Right atrium auricular region (tissue), 2 donors: Measurements from ENCODE around the gene PHACTR1. TPM values are rescaled to one million over a fixed set of nuclear protein-coding genes. Genes with fewer than 3 reads are reported as not detected.

ENCODE experiments used
- DNase-seq: peaks from one replicate; pipeline ENCODE4 v3.0.0-alpha.2; 2019; ENCODE audit warnings: low spot score
- H3K27ac ChIP-seq, 2 donors: fragments of 200-600 bp; sonication (generic); 1 replicate in 1 of 2; 2 replicates in 1 of 2; pipeline ENCODE4 v1.5.1; 2016 to 2019
- H3K27me3 ChIP-seq, 2 donors: fragments of 200-600 bp; sonication (generic); one replicate each; pipeline versions ENCODE4 v1.5.1 to v1.6.0; 2017 to 2019
- H3K36me3 ChIP-seq: fragments of 200-600 bp; sonication (generic); one replicate; pipeline ENCODE4 v1.5.1; 2016
- H3K4me1 ChIP-seq, 2 donors: fragments of 200-600 bp; sonication (generic); one replicate each; pipeline versions ENCODE4 v1.5.1 to v1.6.0; 2017 to 2019
- H3K4me3 ChIP-seq, 2 donors: fragments of 200-600 bp; sonication (generic); 1 replicate in 1 of 2; 2 replicates in 1 of 2; pipeline ENCODE4 v1.5.1; 2017 to 2019; ENCODE audit warnings: mild to moderate bottlenecking in 1 of 2, moderate library complexity in 1 of 2
- H3K9me3 ChIP-seq, 2 donors: fragments of 200-600 bp; sonication (generic); one replicate each; pipeline ENCODE4 v1.5.1; 2019
- total RNA-seq, 2 donors: library from RNA; depleted of rRNA; stranded (reverse); fragments of >200 nt; gene quantifications; one replicate each; pipeline ENCODE4 v1.1.0, GENCODE V29; 2016
- TF ChIP-seq, protein P1 (sequence below), 2 donors: fragments of 200-600 bp; sonication (generic); IDR thresholded peaks; one replicate each; pipeline ENCODE4 v1.5.1; 2019; ENCODE audit warnings: antibody characterized with exemption in 2 of 2

PHACTR1 gene
- total RNA-seq, 2 donors from 2014 or later, result 19.1 to 46.0 TPM

DNA sequence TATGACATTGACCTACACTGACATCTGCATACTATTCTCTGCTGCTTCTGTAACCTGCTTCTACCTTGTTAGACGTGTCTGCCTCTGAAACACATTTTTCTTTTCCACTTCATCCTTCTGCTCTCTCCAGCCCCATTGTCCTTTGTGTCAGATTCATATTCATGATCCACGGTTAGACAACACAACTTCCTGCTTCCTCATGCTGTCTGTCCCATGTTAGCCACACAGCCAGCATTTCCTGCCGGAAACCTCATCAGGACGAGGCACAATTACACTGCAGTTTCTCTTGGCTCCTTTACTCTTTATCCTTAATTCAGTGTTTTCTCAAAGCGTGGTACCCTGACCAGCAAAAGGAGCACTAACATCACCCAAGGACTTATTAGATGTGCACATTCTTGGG, 461.5 kb downstream of the PHACTR1 start:
- no peak overlapping the region for H3K27ac ChIP-seq
- DNase-seq, result no peak
- H3K9me3 ChIP-seq, result no peaks in the 10 kb centered on the region
- H3K27me3 ChIP-seq, result no peaks in the 10 kb centered on the region
- no peaks in the 10 kb centered on the region for H3K4me1 ChIP-seq
- TF ChIP-seq, protein P1, sequence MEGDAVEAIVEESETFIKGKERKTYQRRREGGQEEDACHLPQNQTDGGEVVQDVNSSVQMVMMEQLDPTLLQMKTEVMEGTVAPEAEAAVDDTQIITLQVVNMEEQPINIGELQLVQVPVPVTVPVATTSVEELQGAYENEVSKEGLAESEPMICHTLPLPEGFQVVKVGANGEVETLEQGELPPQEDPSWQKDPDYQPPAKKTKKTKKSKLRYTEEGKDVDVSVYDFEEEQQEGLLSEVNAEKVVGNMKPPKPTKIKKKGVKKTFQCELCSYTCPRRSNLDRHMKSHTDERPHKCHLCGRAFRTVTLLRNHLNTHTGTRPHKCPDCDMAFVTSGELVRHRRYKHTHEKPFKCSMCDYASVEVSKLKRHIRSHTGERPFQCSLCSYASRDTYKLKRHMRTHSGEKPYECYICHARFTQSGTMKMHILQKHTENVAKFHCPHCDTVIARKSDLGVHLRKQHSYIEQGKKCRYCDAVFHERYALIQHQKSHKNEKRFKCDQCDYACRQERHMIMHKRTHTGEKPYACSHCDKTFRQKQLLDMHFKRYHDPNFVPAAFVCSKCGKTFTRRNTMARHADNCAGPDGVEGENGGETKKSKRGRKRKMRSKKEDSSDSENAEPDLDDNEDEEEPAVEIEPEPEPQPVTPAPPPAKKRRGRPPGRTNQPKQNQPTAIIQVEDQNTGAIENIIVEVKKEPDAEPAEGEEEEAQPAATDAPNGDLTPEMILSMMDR (IDR thresholded peaks at IDR 0.05), result no peak
- no peak overlapping the region for H3K4me3 ChIP-seq
- no peaks in the 10 kb centered on the region for H3K36me3 ChIP-seq

DNA sequence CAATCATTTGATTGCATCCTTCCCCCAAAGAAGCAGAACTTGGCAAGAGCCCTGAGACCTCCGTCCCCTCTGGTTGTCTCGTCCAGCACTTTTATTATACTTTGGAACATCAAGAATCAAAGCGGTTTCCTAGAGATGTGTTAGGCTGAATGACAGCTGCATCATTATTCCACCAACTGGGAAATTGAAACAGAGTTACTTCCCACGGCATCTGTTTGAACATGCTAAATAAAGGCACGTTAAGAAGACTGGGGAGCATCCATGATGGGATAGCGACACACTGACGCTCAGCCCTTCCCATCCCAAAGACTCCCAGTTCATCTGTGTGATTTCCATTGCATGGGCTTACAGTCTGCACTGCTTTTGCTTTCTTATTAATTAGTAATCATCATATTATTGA, 464.0 kb downstream of the PHACTR1 start:
- Histone ChIP-seq H3K9me3 (no peaks in the 10 kb centered on the region), H3K27me3 (no peaks in the 10 kb centered on the region), H3K4me3 (no peak overlapping the region), H3K27ac (no peak overlapping the region), H3K4me1 (no peaks in the 10 kb centered on the region), H3K36me3 (peaks cover 8% of the 10 kb centered on the region)
- TF ChIP-seq, protein P1 (IDR thresholded peaks at IDR 0.05), result no peak
- no peak for DNase-seq

DNA sequence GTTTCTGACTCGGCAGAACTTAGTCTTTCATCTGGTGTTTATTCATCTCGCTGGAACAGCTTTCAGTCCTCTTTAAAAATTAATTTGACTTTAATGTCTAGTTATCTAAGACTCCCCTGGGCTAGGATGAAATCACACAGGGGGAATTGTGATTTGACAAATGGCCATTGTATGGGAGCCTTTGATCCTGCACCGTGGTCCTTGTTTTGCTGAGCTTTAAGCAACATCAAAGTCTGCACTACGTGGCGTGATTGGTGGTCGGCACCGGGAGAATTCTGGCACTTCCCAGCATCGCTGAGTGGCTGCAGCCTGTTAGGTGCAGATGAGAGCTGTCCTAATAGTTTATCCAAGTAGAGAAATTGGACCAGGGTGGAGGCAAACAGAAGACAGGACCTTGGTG, 464.8 kb downstream of the PHACTR1 start:
- no peaks in the 10 kb centered on the region for H3K27me3 ChIP-seq
- no peaks in the 10 kb centered on the region for H3K9me3 ChIP-seq
- no peak overlapping the region for H3K4me3 ChIP-seq
- no peaks in the 10 kb centered on the region for H3K4me1 ChIP-seq
- no peak overlapping the region for H3K27ac ChIP-seq
- TF ChIP-seq, protein P1 (IDR thresholded peaks at IDR 0.05), result no peak
- DNase-seq, result no peak
- peaks cover 8% of the 10 kb centered on the region for H3K36me3 ChIP-seq

DNA sequence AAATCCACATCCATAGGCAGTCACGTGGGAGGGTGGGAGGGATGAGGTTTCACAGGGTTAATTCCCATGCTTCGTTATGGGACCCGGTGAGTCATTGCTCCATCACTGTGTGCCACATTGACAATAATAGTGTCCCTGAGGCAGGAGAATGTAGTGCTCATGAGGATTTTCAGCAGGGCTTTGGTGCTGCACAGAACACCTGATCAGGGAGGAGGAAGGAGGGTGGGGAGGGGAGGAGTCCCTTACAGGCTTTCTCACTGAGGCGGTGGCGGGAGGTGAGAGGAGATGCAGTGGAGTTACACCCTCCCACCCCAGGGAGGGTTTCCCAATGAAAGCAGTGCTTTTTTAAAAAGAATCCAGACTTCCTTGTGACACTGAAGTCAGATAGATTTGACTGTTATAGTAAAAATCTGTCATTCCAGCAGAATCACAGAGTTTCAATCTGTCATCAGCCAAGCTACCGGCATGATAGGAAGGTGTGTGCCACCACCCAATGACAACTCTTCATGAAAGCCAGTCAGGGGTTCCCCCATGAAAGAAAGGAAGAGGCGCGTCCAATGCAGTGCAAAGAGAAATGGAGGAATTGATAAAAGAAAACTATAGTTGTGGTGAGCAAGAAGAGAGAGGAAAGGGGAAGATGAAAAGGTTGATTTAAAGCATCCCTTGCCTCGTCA, 467.0 kb downstream of the PHACTR1 start:
- Histone ChIP-seq H3K27ac (no peak overlapping the region), H3K36me3 (peaks cover 8% of the 10 kb centered on the region), H3K27me3 (no peaks in the 10 kb centered on the region), H3K4me3 (no peak overlapping the region), H3K4me1 (no peaks in the 10 kb centered on the region), H3K9me3 (no peaks in the 10 kb centered on the region)
- no peak for DNase-seq
- TF ChIP-seq, protein P1 (IDR thresholded peaks at IDR 0.05), result no peak

DNA sequence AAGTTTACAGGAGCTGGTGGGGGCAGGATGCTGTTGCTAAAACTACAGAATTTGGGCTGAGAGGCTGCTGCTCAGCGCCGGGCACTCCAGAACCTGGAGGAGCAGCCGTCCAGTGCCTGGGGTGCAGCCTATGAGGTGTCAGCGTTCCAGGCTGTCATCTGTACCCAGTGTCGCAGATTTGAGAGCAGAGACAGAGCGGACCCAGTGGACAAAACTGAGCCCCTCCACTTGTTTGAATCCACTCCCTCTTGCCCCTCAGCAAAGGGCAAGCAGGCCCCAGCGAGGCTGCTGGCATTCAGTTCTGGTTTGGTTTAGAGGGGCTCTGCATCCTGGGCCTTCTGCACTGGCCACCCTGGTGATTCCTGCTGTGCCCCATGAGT, 467.5 kb downstream of the PHACTR1 start:
- H3K4me1 ChIP-seq, result no peaks in the 10 kb centered on the region
- no peak overlapping the region for H3K4me3 ChIP-seq
- no peaks in the 10 kb centered on the region for H3K27me3 ChIP-seq
- no peaks in the 10 kb centered on the region for H3K9me3 ChIP-seq
- H3K36me3 ChIP-seq, result peaks cover 8% of the 10 kb centered on the region
- DNase-seq, result no peak
- TF ChIP-seq, protein P1 (IDR thresholded peaks at IDR 0.05), result no peak
- H3K27ac ChIP-seq, result no peak overlapping the region

DNA sequence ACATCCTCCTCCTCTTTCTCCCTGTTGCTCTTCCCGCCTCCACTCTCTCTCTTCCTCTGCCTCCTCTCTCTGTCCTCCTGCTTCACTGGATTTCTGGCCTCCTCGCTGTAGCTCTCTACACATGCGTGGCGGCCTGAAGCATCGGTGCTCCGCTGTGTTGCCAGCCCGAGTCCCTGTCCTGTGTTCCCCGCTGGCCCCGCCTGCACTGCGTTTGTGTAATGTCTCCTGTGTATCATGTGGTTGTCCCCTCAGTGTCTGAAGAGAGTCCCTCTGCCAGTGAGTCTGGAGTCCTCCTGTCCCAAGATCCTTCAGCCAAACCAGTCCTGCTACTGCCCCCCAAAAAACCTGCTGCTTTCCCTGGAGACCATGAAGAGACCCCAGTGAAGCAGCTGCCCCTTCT, 468.0 kb downstream of the PHACTR1 start:
- Histone ChIP-seq H3K27me3 (no peaks in the 10 kb centered on the region), H3K36me3 (peaks cover 8% of the 10 kb centered on the region), H3K9me3 (no peaks in the 10 kb centered on the region), H3K27ac (no peak overlapping the region), H3K4me1 (no peaks in the 10 kb centered on the region), H3K4me3 (no peak overlapping the region)
- TF ChIP-seq, protein P1 (IDR thresholded peaks at IDR 0.05), result no peak
- no peak for DNase-seq
